DND-41 (cell line): Measurements from ENCODE around the gene TRIM14.

Experiments
- EZH2 ChIP-seq: IDR thresholded peaks from 3 replicates; pipeline ENCODE4 v1.6.1; 2012; ENCODE audit warnings: borderline replicate concordance, low read depth, mild to moderate bottlenecking, moderate library complexity, low read length, inconsistent platforms; ENCODE audit not compliant: severe bottlenecking
- TF ChIP-seq, protein P1 (sequence below): IDR thresholded peaks from 2 replicates; pipeline ENCODE4 v1.5.1; 2012; ENCODE audit warnings: borderline replicate concordance, low read length, moderate library complexity, mild to moderate bottlenecking; ENCODE audit not compliant: poor library complexity, severe bottlenecking; ENCODE audit errors: extremely low read depth

DNA sequence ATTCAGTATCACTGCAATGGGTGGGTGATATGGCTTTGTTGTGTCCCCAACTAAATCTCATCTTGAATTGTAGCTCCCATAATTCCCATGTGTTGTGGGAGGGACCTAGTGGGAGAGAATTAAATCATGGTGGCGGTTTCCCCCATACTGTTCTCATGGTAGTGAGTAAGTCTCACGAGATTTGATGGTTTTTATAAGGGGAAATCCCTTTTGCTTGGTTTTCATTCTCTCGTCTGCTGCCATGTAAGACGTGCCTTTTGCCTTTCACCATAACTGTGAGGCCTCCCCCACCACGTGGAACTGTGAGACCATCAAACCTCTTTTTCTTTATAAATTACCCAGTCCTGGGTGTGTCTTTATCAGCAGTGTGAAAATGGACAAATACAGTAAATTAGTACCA is 72.0 kb downstream of the TRIM14 start:
- TF ChIP-seq, protein P1, sequence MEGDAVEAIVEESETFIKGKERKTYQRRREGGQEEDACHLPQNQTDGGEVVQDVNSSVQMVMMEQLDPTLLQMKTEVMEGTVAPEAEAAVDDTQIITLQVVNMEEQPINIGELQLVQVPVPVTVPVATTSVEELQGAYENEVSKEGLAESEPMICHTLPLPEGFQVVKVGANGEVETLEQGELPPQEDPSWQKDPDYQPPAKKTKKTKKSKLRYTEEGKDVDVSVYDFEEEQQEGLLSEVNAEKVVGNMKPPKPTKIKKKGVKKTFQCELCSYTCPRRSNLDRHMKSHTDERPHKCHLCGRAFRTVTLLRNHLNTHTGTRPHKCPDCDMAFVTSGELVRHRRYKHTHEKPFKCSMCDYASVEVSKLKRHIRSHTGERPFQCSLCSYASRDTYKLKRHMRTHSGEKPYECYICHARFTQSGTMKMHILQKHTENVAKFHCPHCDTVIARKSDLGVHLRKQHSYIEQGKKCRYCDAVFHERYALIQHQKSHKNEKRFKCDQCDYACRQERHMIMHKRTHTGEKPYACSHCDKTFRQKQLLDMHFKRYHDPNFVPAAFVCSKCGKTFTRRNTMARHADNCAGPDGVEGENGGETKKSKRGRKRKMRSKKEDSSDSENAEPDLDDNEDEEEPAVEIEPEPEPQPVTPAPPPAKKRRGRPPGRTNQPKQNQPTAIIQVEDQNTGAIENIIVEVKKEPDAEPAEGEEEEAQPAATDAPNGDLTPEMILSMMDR: no peak
- no peak for TF ChIP-seq EZH2
